WI38 (cell line): ENCODE measurements around the gene CDH22.

Experiments
- H3K4me3 ChIP-seq: 2 replicates; pipeline ENCODE4 v1.5.1; 2011; ENCODE audit warnings: low read depth, mild to moderate bottlenecking, control low read depth, low read length
- CTCF ChIP-seq: IDR thresholded peaks from 2 replicates; pipeline ENCODE4 v1.5.1; 2012; ENCODE audit warnings: low read depth, mild to moderate bottlenecking, control low read depth, low read length

CDH22 gene

GRCh38 chr20:46246559-46246958, 61.7 kb downstream of the CDH22 start:
- no peak overlapping the region for H3K4me3 ChIP-seq
- no peak for TF ChIP-seq CTCF

- H3K4me3 ChIP-seq, result no peak overlapping the region
- TF ChIP-seq CTCF, result no peak
Measured at GRCh38 chr20:46243707-46244628, 64.3 kb downstream of the CDH22 start.

GRCh38 chr20:46242390-46242789, 65.9 kb downstream of the CDH22 start:
- H3K4me3 ChIP-seq, result no peak overlapping the region
- TF ChIP-seq CTCF, result no peak

GRCh38 chr20:46240881-46241280, 67.4 kb downstream of the CDH22 start:
- no peak overlapping the region for H3K4me3 ChIP-seq
- TF ChIP-seq CTCF, result no peak

- H3K4me3 ChIP-seq, result no peak overlapping the region
- no peak for TF ChIP-seq CTCF
Measured at GRCh38 chr20:46240065-46240464, 68.2 kb downstream of the CDH22 start.

GRCh38 chr20:46237736-46238135, 70.6 kb downstream of the CDH22 start:
- no peak for TF ChIP-seq CTCF
- no peak overlapping the region for H3K4me3 ChIP-seq

GRCh38 chr20:46237227-46237626, 71.1 kb downstream of the CDH22 start:
- TF ChIP-seq CTCF, result no peak
- H3K4me3 ChIP-seq, result no peak overlapping the region
